Thyroid gland (tissue), 4 donors: Measurements from ENCODE around the gene ITGB4. TPM values are rescaled to one million over a fixed set of nuclear protein-coding genes. Genes with fewer than 3 reads are reported as not detected.
"Not testable (repeated sequence)": the region's sequence is repeated elsewhere in the genome, so short reads cannot be mapped to it uniquely, and the experiment has no call there.

Source experiments
- DNase-seq, 2 donors: peaks; one replicate each; pipeline ENCODE4 v3.0.0-alpha.2; 2019
- H3K27ac ChIP-seq, 3 donors: fragments of 200-600 bp; sonication (generic); 1 replicate in 2 of 3; 2 replicates in 1 of 3; pipeline ENCODE4 v1.5.1; 2016 to 2019; ENCODE audit warnings: mild to moderate bottlenecking in 1 of 3, moderate library complexity in 1 of 3
- H3K27me3 ChIP-seq: fragments of 200-600 bp; sonication (generic); one replicate; pipeline ENCODE4 v1.5.1; 2019
- H3K36me3 ChIP-seq, 2 donors: fragments of 200-600 bp; sonication (generic); one replicate each; pipeline ENCODE4 v1.5.1; 2016 to 2019
- H3K4me1 ChIP-seq, 2 donors: fragments of 200-600 bp; sonication (generic); one replicate each; pipeline ENCODE4 v1.5.1; 2017 to 2019
- H3K4me3 ChIP-seq, 3 donors: fragments of 200-600 bp; sonication (generic); replicated peaks in 1 of 3; 1 replicate in 2 of 3; 2 replicates in 1 of 3; pipeline ENCODE4 v1.5.1; 2016; ENCODE audit warnings: mild to moderate bottlenecking in 1 of 3
- H3K9me3 ChIP-seq: fragments of 200-600 bp; sonication (generic); one replicate; pipeline ENCODE4 v1.5.1; 2017
- CTCF ChIP-seq, 6 experiments: fragments of 200-600 bp in 3 of 6; fragments of 450-650 bp in 3 of 6; sonication (generic) in 3 of 6; IDR thresholded peaks; one replicate each; pipeline ENCODE4 v1.5.1; 2016 to 2019; ENCODE audit warnings: antibody characterized with exemption in 6 of 6, mild to moderate bottlenecking in 2 of 6, inconsistent platforms in 1 of 6, moderate library complexity in 1 of 6
- POLR2A ChIP-seq, 2 donors: fragments of 450-650 bp; IDR thresholded peaks; one replicate each; pipeline ENCODE4 v1.6.1; 2017; ENCODE audit warnings: antibody characterized with exemption in 2 of 2, mild to moderate bottlenecking in 2 of 2, moderate library complexity in 1 of 2
- WGBS, 2 donors: methylation state at CpG; one replicate each; pipeline ENCODE4 v1.1.5; 2017; 5-methylcytosine and 5-hydroxymethylcytosine counted together
- intact Hi-C: fragments of 100-400 bp; cut with DNase I; formaldehyde crosslinking; loops from one replicate; pipeline ENCODE4 v1.15.1; 2023
- total RNA-seq, 4 donors: library from RNA; depleted of rRNA; stranded (reverse); fragments of >200 nt; gene quantifications; one replicate each; pipeline ENCODE4 v1.2.3, GENCODE V29; 2016

Gene ITGB4
- total RNA-seq, 4 donors from 2014 or later: 19.7 to 27.3 (median 23.1) TPM

GRCh38 chr17:75757086-75757681 is 35.9 kb downstream of the ITGB4 start:
- 90 to 92% methylated on average over 18 to 21 of the region's 21 CpGs for WGBS, 2 donors
- Histone ChIP-seq H3K27ac (no peak overlapping the region), H3K27me3 (no peaks in the 10 kb centered on the region), H3K9me3 (no peaks in the 10 kb centered on the region), H3K4me1 (peaks cover 11 to 14% of the 10 kb centered on the region in 2 donors), H3K4me3 (no peak overlapping the region), H3K36me3 (peaks cover 0 to 3% of the 10 kb centered on the region in 2 donors)
- no peak for DNase-seq
- intact Hi-C loops: no loop called here
- no peak for TF ChIP-seq CTCF (IDR thresholded peaks at IDR 0.05)
- no peak for TF ChIP-seq POLR2A (IDR thresholded peaks at IDR 0.05)

- no peak for TF ChIP-seq POLR2A (IDR thresholded peaks at IDR 0.05)
- no peak for TF ChIP-seq CTCF (IDR thresholded peaks at IDR 0.05)
- intact Hi-C loops: no loop called here
- Histone ChIP-seq H3K27ac (no peak overlapping the region), H3K9me3 (no peaks in the 10 kb centered on the region), H3K4me1 (peaks cover 9 to 13% of the 10 kb centered on the region in 2 donors), H3K36me3 (peaks cover 0 to 3% of the 10 kb centered on the region in 2 donors), H3K27me3 (no peaks in the 10 kb centered on the region), H3K4me3 (no peak overlapping the region)
- no peak for DNase-seq
- 38 to 79% methylated on average over 4 to 15 of the region's 41 CpGs for WGBS, 2 donors
Observed at GRCh38 chr17:75758131-75758905, 37.1 kb downstream of the ITGB4 start.

GRCh38 chr17:75759457-75759856 is 38.2 kb downstream of the ITGB4 start:
- Histone ChIP-seq H3K27ac (no peak overlapping the region), H3K27me3 (no peaks in the 10 kb centered on the region), H3K4me1 (peaks cover 8 to 12% of the 10 kb centered on the region in 2 donors), H3K4me3 (no peak overlapping the region), H3K36me3 (peaks cover 0 to 3% of the 10 kb centered on the region in 2 donors), H3K9me3 (no peaks in the 10 kb centered on the region)
- no peak for DNase-seq
- intact Hi-C loops: no loop called here
- no peak for TF ChIP-seq POLR2A (IDR thresholded peaks at IDR 0.05)
- TF ChIP-seq CTCF (IDR thresholded peaks at IDR 0.05): no peak
- 81 to 88% methylated on average over 2 to 3 of the region's 3 CpGs for WGBS, 2 donors

GRCh38 chr17:75759978-75760640 is 38.9 kb downstream of the ITGB4 start:
- WGBS, 2 donors: 99% methylated on average over 6 of the region's 6 CpGs
- DNase-seq, H3K27ac ChIP-seq, H3K27me3 ChIP-seq, H3K4me3 ChIP-seq, H3K36me3 ChIP-seq, H3K9me3 ChIP-seq, intact Hi-C loops: not testable (repeated sequence)
- peaks cover 10 to 11% of the 10 kb centered on the region in 2 donors for H3K4me1 ChIP-seq

GRCh38 chr17:75762513-75763268 is 41.4 kb downstream of the ITGB4 start:
- no peaks in the 10 kb centered on the region for H3K9me3 ChIP-seq
- DNase-seq: no peak
- WGBS, 2 donors: 95 to 96% methylated on average over 24 to 26 of the region's 27 CpGs
- H3K36me3 ChIP-seq: peaks cover 0 to 3% of the 10 kb centered on the region in 2 donors
- no peak overlapping the region for H3K4me3 ChIP-seq
- intact Hi-C loops: no loop called here
- H3K27ac ChIP-seq: no peak overlapping the region
- TF ChIP-seq POLR2A (IDR thresholded peaks at IDR 0.05) (no peak), CTCF (IDR thresholded peaks at IDR 0.05) (no peak)
- H3K4me1 ChIP-seq: peaks cover 10 to 11% of the 10 kb centered on the region in 2 donors
- no peaks in the 10 kb centered on the region for H3K27me3 ChIP-seq
